ENCODE measurements around the gene MUC6.

DNA sequence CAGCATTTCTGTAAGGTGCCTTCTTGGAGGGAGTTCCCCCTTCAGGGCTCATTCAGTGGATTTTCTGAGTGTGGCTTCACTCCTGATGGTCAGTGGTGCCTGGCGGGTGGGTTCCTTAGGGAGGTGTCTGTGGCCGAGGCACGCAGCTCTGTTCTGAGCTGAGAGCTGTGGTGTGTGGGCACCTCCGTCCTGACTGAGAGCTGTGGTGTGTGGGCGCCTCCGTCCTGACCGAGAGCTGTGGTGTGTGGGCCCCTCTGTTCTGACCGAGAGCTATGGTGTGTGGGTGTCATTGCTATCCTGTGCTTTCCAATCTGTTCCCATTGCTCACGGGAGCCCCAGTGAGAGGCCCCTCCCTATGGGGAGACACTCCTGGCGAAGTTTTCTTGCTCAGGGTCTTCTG is 39.8 kb downstream of the MUC6 start:
- no peak for TF ChIP-seq POLR2AphosphoS5 (IDR thresholded peaks at IDR 0.05; ENCODE audit: insufficient read depth, low read depth, low read length)
- TF ChIP-seq CTCF (IDR thresholded peaks at IDR 0.05; ENCODE audit: extremely low read depth in 1 of 2, insufficient read depth in 1 of 2, low read depth in 1 of 2, low read length in 2 of 2): no peak
- no peak for TF ChIP-seq EZH2 (IDR thresholded peaks at IDR 0.05; ENCODE audit: borderline replicate concordance, low read depth, low read length, severe bottlenecking)
- TF ChIP-seq JUN (IDR thresholded peaks at IDR 0.05; ENCODE audit: borderline replicate concordance, insufficient read depth, insufficient read length, low read depth): no peak
- TF ChIP-seq POLR2A (IDR thresholded peaks at IDR 0.05; ENCODE audit: low read depth, low read length): no peak
- TF ChIP-seq, protein P1, sequence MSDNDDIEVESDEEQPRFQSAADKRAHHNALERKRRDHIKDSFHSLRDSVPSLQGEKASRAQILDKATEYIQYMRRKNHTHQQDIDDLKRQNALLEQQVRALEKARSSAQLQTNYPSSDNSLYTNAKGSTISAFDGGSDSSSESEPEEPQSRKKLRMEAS (IDR thresholded peaks at IDR 0.05; ENCODE audit: insufficient read depth, insufficient read length): no peak
